Measurements from ENCODE around the gene KLK15. TPM values are rescaled to one million over a fixed set of nuclear protein-coding genes. Genes with fewer than 3 reads are reported as not detected.
A peak's percentile ranks its signal among the peaks of the same experiment; 100 is the strongest.

Gene KLK15
- total and polyA plus RNA-seq, 10 of the 15 experiments (the other 5 are each of a cell fraction or from before 2014, with no cell fraction given) = 0.04 to 0.08 TPM; not detected in 8

DNA sequence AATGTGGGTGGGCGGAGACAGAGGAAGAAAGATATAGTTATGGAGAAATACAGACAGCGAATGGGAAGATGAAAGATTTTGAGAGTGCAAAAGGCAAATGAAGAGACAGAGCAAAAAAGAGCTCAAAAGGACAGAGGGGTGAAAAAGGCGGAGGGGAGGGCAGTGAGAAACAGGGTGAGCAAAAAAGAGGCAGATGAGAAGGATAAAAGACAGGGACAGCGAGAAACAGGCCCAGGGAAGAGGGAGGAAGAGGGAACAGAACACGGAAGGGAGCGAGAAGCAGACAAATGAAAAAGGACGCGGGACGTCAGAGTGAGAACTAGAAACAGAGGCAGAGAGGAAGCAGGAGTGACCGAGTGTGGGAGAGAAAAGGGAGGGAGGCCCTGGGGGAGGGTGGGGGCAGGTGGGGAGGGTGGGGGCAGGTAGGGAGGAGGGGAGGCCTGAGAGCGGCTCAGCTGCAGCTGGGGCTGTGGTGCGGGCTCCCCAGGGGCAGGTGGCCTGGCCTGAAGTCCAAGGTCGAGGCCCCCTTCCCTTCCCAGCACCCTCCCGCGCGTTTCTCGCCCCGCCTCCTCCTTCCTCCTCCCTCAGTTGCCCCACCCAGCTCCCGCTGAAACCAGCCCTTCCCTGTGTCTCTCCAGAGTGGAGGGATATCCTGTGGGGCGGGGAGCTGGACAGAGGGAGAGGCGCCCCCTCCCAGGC is 12.7 kb downstream of the KLK15 start:
- H3K79me2 ChIP-seq (ENCODE audit: control insufficient read depth, insufficient read depth, low read length) = peaks cover 4% of the 10 kb centered on the region
- H3K9me3 ChIP-seq (replicated peaks; ENCODE audit: control insufficient read depth, insufficient read depth, low read length) = no peaks in the 10 kb centered on the region
- SMC1A ChIA-PET (ENCODE audit: uncharacterized antibody, unreplicated experiment) = interaction anchor here (0.5 to 4.6 kb wide), 9 partner anchors 13 to 102 kb away, joined by 3 to 16 read pairs (median 4); no protein-coding TSS in a partner anchor
- peak overlapping the region; percentile 84 for H3K4me2 ChIP-seq (ENCODE audit: control insufficient read depth, insufficient read depth)
- ATAC-seq (peak; percentile 7), FAIRE-seq (peak; percentile 57), DNase-seq (ENCODE audit: low read depth, low spot score) (peak; percentile 21)
- in situ Hi-C loops (cut with MboI) = no loop called here
- RAD21 ChIA-PET (ENCODE audit: unreplicated experiment) = interaction anchor here (0.7 to 2.4 kb wide), 10 partner anchors 17 to 492 kb away, joined by 3 to 11 read pairs (median 4); partner anchors contain the start of gene KCNC3
- H2AFZ ChIP-seq (ENCODE audit: control insufficient read depth, low read depth, low read length) = peak overlapping the region; percentile 67
- intact Hi-C loops (cut with micrococcal nuclease; ENCODE audit: unreplicated experiment) = no loop called here
- peaks cover 36% of the 10 kb centered on the region for H3K4me1 ChIP-seq (ENCODE audit: control insufficient read depth, insufficient read depth, low read length)
- POLR2A ChIA-PET = interaction anchor here (0.6 to 2.9 kb wide), 10 partner anchors 11 to 505 kb away, joined by 3 to 19 read pairs (median 3); no protein-coding TSS in a partner anchor
- H3K27ac ChIP-seq (ENCODE audit: control insufficient read depth, insufficient read depth) = peak overlapping the region; percentile 41
- no peaks in the 10 kb centered on the region for H3K36me3 ChIP-seq (ENCODE audit: control insufficient read depth in 2 of 2, insufficient read depth in 2 of 2, low read length in 1 of 2)
- 4% methylated on average over 6 of the region's 21 CpGs for WGBS (ENCODE audit: insufficient coverage, insufficient replicate concordance, low lambda C conversion rate, missing lambda C conversion rate)
- CTCF ChIA-PET = interaction anchor here (0.6 to 2.7 kb wide), 8 partner anchors 9 to 101 kb away, joined by 3 to 15 read pairs (median 5); no protein-coding TSS in a partner anchor
- H4K20me1 ChIP-seq (ENCODE audit: control insufficient read depth, insufficient read depth) = no peaks in the 10 kb centered on the region
- H3K9ac ChIP-seq (ENCODE audit: control insufficient read depth, insufficient read depth, low read length) = peak overlapping the region; percentile 22; the same call in 1 of the 2 replicates
- BruUV-seq (replicated peaks) = no TSS peak
- no peaks in the 10 kb centered on the region for H3K27me3 ChIP-seq (replicated peaks in 1 of 2; ENCODE audit: control insufficient read depth in 2 of 2, insufficient read depth in 2 of 2, low read length in 1 of 2)
- peak overlapping the region; percentile 97 for H3K4me3 ChIP-seq
- TF ChIP-seq EGR1 (IDR thresholded peaks at IDR 0.05; ENCODE audit: borderline replicate concordance in 1 of 2, low read depth in 2 of 2, low read length in 2 of 2) = no peak
- TF ChIP-seq STAT3 (IDR thresholded peaks at IDR 0.05; ENCODE audit: low read depth, low read length) = no peak
- TF ChIP-seq, protein P1, sequence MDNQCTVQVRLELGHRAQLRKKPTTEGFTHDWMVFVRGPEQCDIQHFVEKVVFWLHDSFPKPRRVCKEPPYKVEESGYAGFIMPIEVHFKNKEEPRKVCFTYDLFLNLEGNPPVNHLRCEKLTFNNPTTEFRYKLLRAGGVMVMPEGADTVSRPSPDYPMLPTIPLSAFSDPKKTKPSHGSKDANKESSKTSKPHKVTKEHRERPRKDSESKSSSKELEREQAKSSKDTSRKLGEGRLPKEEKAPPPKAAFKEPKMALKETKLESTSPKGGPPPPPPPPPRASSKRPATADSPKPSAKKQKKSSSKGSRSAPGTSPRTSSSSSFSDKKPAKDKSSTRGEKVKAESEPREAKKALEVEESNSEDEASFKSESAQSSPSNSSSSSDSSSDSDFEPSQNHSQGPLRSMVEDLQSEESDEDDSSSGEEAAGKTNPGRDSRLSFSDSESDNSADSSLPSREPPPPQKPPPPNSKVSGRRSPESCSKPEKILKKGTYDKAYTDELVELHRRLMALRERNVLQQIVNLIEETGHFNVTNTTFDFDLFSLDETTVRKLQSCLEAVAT (IDR thresholded peaks at IDR 0.05) = peak; percentile 88
- no peak for TF ChIP-seq CREM (IDR thresholded peaks at IDR 0.05; ENCODE audit: low read depth)
- TF ChIP-seq MXI1 (IDR thresholded peaks at IDR 0.05; ENCODE audit: low read depth, low read length) = no peak
- TF ChIP-seq SMAD1 (IDR thresholded peaks at IDR 0.05; ENCODE audit: low read depth, partially characterized antibody) = peak; percentile 81
- no peak for TF ChIP-seq SIN3A (IDR thresholded peaks at IDR 0.05; ENCODE audit: low read depth, low read length)
- TF ChIP-seq SPI1 (IDR thresholded peaks at IDR 0.05; ENCODE audit: borderline replicate concordance, insufficient read depth, low read depth, low read length) = peak; percentile 50; the same call in 1 of the 2 replicates
- TF ChIP-seq CBFB (IDR thresholded peaks at IDR 0.05; ENCODE audit: low read depth) = no peak
- peak; percentile 67; the same call in 1 of the 2 replicates for TF ChIP-seq DPF2 (IDR thresholded peaks at IDR 0.05)
- TF ChIP-seq NR2F1 (conservative IDR thresholded peaks at IDR 0.05) = peak; percentile 82
- peak; percentile 75; the same call in 1 of the 2 replicates for TF ChIP-seq TCF3 (IDR thresholded peaks at IDR 0.05; ENCODE audit: borderline replicate concordance, insufficient read depth, low read depth, low read length)
- no peak for TF ChIP-seq CHD4 (IDR thresholded peaks at IDR 0.05)
- no peak for TF ChIP-seq PAX8 (IDR thresholded peaks at IDR 0.05)
- TF ChIP-seq, protein P2, sequence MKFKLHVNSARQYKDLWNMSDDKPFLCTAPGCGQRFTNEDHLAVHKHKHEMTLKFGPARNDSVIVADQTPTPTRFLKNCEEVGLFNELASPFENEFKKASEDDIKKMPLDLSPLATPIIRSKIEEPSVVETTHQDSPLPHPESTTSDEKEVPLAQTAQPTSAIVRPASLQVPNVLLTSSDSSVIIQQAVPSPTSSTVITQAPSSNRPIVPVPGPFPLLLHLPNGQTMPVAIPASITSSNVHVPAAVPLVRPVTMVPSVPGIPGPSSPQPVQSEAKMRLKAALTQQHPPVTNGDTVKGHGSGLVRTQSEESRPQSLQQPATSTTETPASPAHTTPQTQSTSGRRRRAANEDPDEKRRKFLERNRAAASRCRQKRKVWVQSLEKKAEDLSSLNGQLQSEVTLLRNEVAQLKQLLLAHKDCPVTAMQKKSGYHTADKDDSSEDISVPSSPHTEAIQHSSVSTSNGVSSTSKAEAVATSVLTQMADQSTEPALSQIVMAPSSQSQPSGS (IDR thresholded peaks at IDR 0.05; ENCODE audit: low read length) = no peak
- no peak for TF ChIP-seq NFXL1 (IDR thresholded peaks at IDR 0.05; ENCODE audit: borderline replicate concordance)
- peak; percentile 96 for TF ChIP-seq NBN (IDR thresholded peaks at IDR 0.05)
- TF ChIP-seq HCFC1 (IDR thresholded peaks at IDR 0.05; ENCODE audit: low read length) = no peak
- no peak for TF ChIP-seq MYC (IDR thresholded peaks at IDR 0.05; ENCODE audit: insufficient read depth, insufficient read length, insufficient replicate concordance, low read length, severe bottlenecking)
- TF ChIP-seq POLR2AphosphoS2 (IDR thresholded peaks at IDR 0.05; ENCODE audit: low read depth, low read length) = 0 out of 2 replicates have a peak, but pooled peaks have one; percentile 20
- TF ChIP-seq NFYA (IDR thresholded peaks at IDR 0.05; ENCODE audit: borderline replicate concordance, low read depth, low read length) = no peak
- peak; percentile 66; the same call in 1 of the 2 replicates for TF ChIP-seq IKZF1 (conservative IDR thresholded peaks at IDR 0.05)
- TF ChIP-seq MEF2B (IDR thresholded peaks at IDR 0.05; ENCODE audit: partially characterized antibody, poor library complexity, severe bottlenecking) = peak; percentile 85
